GM21526 (cell line): ENCODE measurements around the gene FCAMR.

Experiments
- ATAC-seq: cut with Tn5 transposase; IDR thresholded peaks from one replicate; pipeline ENCODE4 v1.9.1; 2021; ENCODE audit warnings: moderate library complexity; ENCODE audit not compliant: unreplicated experiment, low FRiP score

The FCAMR gene

DNA sequence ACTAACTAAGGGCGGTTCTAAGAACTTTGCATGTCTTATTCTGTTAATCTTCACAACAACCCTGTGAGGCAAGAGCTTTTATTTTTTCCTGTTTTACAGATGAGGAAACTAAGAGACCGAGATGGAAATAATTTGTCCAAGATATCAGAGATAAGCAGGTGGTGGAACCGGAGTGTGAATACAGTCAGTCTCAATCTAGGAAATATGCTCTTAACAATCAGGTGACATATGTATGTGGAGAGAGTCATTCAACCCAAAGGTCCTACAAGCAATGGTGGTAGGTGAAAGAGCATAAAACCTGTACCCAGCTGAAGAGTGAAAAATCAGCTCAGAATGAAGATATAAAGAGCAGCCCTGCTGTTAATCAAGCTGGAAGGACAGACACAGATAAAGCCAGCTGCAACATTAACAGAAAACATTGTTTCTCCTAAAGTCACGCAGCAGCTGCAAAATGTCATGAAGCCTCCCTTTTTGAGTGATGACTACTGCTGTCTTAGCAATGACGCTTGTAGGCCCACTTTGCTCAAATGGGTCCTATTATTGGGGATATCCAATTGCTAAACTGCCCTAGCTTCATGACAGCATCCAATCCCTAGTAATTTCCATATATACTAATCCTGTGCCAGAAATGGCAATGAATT lies 30.5 kb upstream of the FCAMR start:
- no peak for ATAC-seq

DNA sequence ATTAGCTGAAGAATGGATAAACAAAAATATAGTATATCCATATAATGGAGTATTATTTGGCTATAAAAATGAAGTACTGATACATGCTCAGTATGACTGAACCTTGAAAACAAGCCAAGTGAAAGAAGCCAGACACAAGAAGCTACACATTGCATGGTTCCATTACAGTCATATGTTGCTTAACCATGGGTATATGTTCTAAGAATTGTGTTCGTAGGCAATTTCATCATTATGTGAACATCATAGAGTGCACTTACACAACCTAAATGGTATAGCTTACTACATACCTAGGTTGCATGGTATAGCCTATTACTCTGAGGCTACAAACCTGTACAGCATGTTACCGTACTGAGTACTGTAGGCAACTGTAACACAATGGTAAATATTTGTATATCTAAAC lies 28.6 kb upstream of the FCAMR start:
- ATAC-seq, result no peak

DNA sequence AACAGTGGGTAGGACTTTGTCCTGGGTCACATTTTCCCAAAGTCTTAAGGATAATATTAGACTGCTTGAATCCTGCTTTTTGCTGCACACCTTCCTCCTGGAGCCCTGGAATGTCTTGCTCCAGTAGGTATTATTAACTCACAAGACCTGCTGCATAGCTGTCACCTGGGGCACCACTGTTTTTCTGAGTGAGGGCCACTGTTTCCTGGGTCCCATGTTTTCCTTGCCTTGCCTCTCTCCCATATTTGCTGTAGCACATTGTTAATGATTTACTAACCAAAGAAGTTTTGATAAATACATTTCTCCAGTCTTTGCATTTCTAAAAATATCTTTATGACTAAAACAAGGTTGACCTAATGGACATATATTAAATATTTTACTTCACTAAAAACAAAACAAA lies 22.5 kb upstream of the FCAMR start:
- ATAC-seq, result no peak

DNA sequence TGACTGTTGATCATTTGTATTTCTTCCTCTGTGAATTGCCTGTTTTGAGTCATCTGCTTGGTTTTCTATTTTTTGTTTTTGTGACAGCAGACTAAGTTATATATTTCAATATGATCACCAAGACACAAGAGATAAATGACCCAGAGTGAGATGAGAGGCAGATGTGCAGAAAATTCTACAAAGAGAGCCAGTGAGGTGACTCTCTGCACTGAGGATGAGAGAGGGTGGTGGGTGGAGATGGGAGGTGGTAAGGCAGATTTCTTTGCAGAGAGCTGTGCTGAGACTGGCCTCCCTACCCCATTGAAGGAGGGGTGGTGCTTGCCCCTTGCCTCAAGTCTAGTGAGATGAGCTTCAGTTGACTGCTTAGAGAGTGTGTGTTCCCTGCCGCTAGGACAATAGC lies 17.6 kb upstream of the FCAMR start:
- no peak for ATAC-seq

DNA sequence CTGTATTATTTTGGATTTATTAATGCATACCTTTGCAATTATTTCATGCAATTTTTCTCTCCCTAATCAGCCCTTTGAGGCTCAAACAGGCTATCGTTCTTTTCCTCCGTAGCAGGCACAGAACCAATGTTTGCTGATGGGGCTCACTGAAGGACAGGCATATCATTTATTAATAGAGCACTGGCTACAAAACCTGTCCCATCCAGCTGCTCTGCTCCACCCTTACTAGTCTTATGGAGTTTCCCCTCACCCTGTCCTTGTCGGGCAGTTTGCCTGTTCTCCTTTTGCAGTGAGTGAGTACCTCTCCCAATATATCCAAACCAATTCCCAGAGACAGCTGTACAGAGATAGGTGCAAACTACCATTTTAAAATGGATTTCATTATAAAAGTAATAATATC lies 16.6 kb upstream of the FCAMR start:
- ATAC-seq, result no peak

DNA sequence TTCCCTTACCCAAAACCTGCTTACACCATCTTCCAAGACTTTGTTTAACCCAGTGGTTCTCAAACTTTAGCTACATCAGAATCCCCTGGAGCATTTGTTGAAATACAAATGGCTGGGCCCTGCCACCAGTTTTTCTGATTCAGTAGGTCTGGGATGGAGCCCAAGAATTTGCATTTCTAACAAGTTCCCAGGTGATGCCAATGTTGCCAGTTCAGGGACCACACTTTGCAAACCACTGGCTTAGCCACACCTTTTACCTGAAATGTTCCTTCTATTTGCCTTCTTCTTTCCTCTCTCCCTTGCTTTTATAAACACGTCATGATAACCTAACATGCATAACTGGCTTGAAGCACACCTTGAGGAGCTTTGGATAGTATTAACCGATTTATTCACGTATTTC lies 16.1 kb upstream of the FCAMR start:
- ATAC-seq, result no peak

DNA sequence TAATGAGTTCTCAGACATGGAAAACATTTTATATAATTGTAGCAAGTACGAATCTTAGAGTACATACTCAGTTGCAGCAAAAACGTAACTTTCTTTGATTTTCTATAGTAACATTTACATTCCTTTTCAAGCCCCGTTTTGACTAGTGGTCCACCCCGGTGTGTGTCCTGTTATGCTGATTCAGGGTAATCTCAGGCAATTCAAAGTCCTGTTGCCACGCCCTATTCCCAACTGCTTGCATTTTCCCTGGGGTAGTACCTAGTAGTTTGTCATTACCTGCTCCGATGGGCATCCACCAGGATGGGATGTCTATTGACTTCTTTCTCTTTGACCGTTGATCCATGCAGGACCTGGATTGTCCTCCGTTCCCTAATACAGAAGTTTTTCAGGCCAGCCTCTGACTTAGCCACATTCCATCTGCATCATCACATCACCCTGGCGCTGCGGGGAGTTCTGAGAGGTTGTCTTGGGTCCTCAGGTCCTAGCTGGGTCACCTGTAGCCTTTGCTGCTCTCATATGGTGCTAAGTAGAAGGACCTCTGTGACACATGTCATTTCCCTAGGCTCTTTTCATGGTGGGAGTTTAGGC lies 15.0 kb upstream of the FCAMR start:
- ATAC-seq, result no peak

DNA sequence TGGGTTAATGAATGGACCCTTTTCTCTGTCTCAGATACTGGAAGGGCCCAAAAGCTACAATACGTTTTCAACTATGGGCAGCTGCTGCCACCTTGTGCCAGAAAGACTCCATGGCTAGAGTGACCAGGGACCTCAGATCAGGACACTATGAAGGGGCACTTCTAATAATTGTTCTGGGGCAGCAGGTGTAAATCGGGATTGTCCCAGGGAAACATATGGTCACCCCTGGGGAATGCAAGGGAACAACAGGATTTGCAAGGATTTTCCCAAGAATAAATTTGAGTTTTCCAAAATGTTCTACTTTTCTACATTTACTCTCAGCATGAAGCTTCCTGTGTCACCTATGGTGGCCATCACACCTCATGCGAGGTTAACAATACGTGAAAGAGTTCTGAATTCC lies 12.0 kb upstream of the FCAMR start:
- no peak for ATAC-seq

DNA sequence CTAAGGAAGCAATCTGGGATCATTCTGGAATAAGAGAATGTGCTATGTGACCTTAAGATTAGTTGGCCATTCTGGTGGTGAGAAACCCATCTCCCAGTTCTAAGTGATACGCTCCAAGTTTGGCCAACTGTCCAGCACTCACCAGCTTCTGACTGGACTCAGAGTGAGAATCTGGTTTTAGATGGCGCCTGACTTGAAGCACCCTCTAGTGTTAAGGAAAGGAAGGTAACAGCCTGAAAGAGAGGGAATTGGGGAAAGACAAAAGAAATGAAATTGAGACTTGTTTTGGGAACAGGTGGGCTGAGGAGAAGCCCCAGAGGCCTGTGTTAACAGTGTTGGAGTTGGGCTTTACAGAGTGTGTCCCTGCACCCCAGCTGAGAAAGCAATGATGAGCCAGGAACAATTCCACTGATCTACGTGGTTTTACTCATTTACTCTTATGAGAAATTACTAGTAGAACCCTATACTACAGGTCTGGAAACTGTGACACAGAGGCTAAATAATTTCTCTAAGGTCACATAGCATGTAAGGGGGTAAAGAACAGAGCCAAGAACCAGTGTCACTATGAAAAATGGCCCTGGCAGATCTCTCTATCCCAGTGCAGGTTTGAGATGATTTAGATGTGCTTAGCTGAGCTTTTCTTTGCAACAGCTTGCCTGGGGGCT lies 9.3 kb upstream of the FCAMR start:
- ATAC-seq, result no peak

DNA sequence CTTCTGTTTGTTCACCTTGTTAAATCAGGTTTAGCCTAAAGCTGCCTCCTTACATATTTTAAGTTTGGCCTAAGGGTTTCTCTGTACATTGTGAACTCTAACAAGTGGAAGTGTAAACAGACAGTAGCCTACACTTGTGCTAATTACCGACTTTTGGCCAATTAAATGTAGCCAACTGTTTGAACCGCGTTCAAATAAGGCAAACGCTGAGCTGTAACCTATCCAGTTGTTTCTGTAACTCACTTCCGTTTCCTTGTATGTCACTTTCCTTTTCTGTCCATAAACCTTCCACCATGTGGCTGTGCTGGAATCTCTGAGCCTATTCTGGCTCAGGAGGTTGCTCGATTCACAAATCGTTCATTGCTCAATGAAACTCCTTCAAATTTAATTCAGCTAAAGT lies 8.0 kb upstream of the FCAMR start:
- no peak for ATAC-seq

DNA sequence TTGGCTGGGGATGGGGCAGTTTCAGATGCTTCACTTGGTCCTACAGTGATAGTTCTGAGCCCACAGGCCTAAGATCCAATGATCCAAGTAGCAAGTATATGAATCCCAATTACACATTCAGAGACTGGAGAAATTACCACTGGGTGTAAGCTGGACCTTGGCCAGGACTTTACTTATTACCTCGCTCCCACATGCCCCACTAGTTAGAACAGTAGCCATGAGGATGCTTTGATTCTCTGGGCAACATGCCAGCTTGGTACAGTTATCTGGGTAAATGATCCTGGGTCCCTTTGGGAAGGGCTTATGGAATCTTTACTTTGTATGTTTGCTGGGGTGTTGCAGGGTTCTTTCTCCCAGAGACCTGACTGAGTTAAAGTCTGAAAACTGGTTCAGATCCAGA lies 5.0 kb upstream of the FCAMR start:
- no peak for ATAC-seq

DNA sequence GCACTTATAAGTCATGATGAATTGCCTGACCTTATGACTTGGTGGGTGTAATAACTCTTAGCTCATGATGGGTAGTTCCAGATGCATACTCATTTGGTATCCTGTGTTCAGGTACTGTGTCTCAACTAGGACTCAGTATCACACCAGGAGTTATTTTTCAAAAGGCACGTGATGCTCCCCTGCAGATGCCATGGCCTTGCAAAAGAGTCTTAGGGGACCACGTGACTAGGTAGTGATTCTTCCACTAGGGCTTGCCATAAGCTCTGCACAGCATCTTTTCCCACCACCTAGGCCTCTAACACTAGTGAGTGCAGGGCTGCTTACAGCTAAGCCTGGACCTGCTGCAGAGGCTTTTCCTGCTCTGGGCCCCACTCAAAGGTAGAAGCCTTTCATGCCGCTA lies 3.9 kb upstream of the FCAMR start:
- no peak for ATAC-seq

DNA sequence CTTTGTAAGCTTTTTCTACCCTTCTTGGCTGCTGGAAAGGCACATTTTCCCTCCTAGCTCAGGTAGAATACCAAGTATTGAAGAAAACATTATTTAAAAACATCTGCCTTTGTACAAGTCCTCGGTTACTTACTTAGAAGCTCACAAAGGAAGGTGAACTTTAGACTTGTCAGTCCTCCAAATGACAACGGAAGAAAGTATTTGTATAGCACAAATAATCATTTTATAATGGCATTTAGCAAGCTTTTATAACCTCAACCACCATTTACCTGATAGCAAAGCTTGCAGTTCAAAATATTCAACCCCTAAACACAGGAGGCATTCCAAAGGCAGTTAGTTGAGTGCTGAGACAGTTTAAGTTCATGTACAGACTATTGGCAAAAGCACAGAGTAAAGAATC lies 2.5 kb upstream of the FCAMR start:
- no peak for ATAC-seq

DNA sequence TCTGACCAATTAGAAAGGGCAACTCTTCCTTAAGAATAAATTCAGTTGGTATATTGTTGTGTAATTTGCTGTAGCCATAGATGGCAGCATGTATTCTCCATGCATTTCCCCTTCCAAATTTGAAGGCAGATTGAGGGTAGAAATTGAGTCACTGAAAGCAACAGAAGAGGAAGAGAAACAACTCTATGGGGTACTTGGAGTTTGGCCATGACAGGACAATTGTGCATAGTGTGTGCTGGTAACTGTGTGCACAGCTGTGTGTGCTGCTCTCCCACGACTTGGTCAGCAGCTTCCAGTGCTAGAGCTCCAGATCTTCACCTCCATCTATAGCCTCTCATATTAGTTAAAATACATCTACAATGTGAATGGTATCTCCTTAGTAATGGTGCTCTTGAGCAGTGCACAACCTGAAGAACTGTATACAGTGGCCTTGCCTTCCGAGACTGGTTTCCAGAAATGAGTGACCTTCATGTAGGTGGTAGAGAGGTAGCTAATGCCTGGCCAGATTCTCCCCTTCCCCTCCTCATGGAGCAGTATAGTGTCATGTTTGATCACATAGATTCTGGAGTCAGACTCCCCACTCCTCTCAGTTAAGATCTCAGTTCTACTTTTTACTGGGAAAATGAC lies 882 bp upstream of the FCAMR start:
- ATAC-seq, result no peak

DNA sequence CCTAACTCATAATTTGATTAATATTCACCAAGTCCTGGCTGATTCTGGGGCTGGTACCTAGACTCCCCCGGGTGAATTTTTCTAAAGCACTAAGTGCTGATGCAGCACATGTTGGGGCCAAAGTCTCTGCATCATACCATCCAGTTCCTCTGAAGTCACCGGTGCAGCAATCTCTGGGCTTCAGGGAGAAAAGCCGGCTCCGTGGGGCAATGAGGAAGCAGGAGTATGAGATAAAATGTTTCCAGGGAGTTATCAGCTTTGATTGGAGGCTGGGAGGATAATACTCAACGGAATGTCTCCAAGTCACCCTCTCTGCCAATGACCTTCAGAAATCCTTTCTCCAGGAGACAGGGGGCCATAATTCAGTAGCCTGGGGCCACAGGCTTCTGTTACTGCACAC lies 1.2 kb downstream of the FCAMR start:
- ATAC-seq, result no peak

DNA sequence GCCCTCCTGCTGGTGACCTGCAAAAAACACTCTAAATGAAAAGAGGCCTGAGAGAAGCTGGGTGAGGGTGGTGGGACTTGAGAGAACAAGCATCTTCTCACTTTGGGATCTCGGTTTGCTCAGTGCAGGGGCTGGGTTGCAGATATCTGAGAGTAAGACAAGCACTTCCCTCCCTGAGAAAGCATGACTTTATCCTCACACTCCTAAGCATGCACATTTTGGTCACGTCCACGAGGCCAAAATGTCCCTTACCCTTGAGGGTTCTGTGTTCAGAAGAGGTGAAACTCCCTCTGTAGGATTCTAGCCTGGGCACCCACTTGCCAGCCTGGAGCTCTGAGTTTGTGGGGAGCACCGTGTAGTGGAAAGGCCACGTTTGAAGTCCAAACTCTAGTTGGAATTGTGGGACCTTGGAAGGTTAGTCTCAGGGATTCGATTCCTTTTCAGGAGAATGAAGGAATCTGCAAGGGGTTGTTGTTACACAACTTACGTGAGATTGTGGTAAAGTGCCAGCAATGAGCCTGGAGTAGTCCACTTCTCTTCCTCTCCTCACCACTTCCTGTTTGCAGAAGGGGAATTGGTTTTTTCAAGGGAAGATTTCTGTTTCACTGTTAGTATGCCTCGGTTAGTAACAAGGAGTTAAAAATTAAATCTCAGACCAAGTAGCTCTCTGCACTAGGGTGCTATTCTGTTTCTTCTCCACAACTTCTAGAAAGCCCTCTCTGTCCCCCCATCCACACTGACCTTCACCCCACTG lies 3.0 kb downstream of the FCAMR start:
- ATAC-seq, result no peak

DNA sequence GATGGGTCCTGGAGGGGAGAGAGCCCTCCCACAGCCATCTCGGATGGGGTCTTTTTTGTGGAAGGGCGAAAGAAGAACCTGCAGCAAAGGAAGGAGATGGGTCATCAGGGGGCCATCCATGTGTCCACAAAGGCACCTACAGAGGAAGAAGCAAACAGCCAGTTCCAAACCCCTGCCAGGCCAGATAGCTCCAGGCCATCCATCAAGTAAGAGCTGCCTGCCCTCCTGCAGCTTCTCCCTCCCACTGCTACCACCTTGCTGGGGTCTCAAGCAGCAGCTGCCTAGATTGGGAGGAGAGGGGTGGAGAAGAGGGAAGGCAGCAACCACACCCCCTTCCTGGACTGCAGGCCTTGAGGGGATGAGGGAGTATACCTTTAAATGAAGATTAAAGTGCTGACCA lies 4.5 kb downstream of the FCAMR start:
- ATAC-seq, result no peak

DNA sequence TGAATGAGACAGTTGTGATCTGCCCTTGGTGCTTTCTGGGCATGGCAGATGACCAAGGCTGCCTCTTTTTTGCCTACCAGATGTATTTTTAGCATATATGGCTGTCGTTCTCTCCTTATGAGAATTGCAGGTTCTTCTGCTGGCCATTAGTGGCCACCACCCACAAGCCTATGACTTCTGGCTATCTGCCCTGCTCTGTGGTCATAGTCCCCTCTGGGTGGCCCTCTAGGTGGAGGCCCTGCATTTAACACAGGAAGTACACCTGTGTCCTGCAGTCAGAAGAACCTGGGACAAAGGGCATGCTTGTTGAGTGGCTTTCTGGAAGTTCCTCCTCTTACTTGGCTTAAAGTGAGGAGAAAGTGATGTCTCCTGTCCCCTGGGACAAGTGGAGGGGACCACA lies 6.5 kb downstream of the FCAMR start:
- ATAC-seq, result no peak

DNA sequence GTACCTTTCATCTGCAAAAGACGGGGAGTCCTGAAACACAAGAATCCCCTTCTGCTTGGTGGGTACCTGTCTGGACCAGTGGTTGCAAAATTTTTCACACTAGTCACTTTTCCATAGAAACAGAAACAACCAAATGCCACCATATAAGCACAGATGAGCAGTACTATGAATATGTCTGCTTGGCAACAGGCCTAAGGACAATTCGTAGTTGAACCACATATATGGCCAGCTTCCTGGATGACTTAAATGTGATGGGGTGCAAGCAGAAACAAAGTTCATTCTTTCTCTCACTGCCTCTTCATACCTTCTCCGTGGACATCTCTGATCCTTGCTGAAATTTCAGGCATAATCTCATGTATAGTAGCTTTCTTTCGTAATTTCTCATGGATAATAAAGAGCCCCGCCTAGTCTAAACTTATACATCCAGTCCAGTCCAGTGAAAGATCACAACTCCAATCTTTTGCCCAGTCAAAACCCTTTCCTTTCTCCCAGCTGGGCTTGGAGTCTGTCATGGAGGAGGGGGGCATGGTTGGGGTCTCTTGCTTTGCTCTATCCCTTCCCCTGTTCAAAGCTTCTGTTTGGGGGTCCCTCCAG lies 7.0 kb downstream of the FCAMR start:
- no peak for ATAC-seq

DNA sequence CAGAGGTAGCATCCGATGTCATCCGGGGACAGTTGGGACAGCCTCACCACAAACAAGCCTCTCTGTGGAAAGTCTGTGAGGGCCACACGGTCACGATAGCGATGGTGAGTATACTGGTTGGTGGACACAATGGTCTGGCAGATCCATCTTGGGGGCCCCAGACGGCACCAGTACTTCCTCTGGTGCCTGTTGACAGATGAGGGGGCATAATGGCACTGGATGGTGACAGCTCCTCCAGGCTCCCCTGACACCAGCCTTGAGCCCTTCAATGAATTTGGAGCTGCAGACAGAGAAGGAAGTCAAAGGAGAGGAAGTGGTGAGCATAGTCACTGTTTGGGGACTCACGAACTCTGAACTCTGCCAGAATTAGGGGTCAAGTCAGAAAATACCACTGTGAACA lies 8.0 kb downstream of the FCAMR start:
- no peak for ATAC-seq

DNA sequence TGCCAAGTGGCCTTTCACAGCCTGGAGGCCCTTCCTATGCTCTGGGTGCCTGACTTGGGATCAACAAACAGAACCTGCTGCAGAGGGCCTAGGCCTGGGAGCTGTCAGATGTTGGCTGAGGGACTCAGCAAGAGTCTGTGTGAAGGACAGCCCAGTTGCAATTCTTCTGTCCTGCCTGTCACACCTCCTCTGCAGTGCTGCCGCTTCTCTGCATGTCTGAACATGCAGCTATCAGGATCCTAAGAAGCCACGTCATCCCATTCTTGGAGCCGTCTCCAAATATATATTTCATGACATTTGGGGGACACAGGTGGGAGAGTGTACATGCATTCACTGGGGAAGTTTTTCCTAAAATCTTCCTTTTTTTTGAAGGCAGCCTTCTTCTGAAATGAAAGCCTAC lies 8.6 kb downstream of the FCAMR start:
- ATAC-seq, result no peak
